Measurements from ENCODE around the gene SMAD9. TPM values are rescaled to one million over a fixed set of nuclear protein-coding genes. Genes with fewer than 3 reads are reported as not detected.

Gene SMAD9
- total RNA-seq, 1 donor: 4.3 TPM

DNA sequence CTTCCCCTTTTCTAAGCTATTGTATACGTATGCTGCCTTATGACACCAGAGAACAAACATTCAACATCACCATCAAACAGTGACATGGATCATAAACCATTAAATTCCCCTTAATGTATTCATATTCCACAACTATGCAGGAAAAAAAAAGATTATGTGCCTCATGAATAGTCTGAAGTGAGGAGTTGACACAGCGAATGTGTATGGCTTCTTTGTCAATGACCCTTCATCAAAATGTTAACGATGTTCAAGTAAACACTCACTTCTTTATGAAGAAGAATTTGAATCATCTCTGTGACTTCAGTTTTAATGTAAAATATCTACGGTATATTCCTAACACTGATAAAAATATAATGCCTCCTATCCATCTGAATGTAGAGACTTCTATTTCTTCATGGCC lies 44.6 kb downstream of the SMAD9 start:
- H3K4me3 ChIP-seq (ENCODE audit: low read depth, low read length): no peak overlapping the region
- DNase-seq (ENCODE audit: low read depth): no peak
- TF ChIP-seq, protein P1, sequence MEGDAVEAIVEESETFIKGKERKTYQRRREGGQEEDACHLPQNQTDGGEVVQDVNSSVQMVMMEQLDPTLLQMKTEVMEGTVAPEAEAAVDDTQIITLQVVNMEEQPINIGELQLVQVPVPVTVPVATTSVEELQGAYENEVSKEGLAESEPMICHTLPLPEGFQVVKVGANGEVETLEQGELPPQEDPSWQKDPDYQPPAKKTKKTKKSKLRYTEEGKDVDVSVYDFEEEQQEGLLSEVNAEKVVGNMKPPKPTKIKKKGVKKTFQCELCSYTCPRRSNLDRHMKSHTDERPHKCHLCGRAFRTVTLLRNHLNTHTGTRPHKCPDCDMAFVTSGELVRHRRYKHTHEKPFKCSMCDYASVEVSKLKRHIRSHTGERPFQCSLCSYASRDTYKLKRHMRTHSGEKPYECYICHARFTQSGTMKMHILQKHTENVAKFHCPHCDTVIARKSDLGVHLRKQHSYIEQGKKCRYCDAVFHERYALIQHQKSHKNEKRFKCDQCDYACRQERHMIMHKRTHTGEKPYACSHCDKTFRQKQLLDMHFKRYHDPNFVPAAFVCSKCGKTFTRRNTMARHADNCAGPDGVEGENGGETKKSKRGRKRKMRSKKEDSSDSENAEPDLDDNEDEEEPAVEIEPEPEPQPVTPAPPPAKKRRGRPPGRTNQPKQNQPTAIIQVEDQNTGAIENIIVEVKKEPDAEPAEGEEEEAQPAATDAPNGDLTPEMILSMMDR (IDR thresholded peaks at IDR 0.05; ENCODE audit: insufficient read depth, low read depth, low read length): no peak

DNA sequence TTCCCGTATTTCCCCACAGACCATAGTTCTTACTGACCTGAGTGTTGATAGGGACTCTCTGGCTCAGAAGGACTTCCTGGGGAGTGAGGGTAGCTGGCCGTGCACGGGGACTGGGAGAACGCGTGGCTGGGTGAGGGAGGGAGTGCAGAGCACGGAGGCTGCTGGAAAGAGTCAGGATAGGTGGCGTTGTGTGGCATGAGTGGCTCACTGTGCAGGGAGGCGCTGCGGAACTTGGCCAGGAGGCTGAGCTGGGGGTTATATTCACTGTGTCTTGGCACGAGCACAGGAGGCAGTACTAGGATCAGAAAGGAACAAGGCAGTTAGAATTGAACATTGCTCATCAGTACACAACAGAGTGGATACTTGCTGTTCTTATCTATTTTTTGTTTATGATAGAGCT lies 47.4 kb downstream of the SMAD9 start:
- TF ChIP-seq, protein P1 (IDR thresholded peaks at IDR 0.05; ENCODE audit: insufficient read depth, low read depth, low read length): no peak
- DNase-seq (ENCODE audit: low read depth): no peak
- no peak overlapping the region for H3K4me3 ChIP-seq (ENCODE audit: low read depth, low read length)

DNA sequence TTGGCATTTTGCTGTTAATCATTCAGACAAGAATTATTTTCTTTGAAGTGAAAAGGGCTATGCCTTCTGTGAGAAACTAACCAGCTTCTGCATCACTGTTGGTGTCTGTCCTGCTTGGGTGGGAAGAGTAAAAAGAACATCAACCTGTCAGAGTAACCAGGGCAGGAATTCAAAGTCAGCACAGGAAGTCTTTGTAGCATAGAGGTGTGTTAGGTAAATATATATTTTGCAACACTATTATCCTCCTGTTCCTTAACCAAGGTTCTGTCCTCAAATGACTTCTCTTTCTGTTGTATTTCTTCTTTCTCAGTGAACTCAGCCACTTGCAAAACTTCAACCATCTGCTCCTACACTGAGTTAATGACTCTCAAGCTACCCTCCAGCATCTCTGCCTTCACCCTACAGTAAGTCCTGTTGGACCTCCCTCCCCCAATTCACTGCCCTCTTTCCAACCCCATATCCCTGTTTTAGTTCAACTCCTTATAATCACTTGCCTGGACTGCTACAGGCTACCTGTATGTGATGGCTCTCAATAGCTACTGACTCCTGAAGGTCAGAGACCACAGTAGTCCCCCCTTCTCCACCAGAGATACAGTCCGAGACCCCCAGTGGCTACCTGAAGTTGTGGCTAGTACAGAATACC lies 49.9 kb downstream of the SMAD9 start:
- no peak for DNase-seq (ENCODE audit: low read depth)
- TF ChIP-seq, protein P1 (IDR thresholded peaks at IDR 0.05; ENCODE audit: insufficient read depth, low read depth, low read length): no peak
- H3K4me3 ChIP-seq (ENCODE audit: low read depth, low read length): no peak overlapping the region

DNA sequence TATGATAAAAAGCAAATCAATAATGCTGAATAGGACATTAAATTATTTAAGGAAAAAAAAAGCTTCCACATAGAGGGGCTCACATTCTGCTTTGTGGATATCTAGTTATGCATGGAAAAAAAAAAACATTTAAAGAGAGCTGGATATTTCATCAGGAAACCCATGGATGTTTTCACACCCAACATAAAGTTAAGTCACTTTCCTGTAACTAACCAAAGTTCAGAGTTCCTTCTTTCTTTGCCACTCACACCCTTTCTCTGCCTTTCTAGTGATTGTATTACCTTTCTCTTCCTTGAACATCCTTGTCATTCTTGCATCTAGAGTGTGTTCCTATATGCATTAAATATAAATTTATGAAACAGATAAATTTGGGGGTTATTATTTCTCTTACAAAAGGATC lies 53.8 kb downstream of the SMAD9 start:
- DNase-seq (ENCODE audit: low read depth): no peak
- no peak overlapping the region for H3K4me3 ChIP-seq (ENCODE audit: low read depth, low read length)
- TF ChIP-seq, protein P1 (IDR thresholded peaks at IDR 0.05; ENCODE audit: insufficient read depth, low read depth, low read length): no peak

DNA sequence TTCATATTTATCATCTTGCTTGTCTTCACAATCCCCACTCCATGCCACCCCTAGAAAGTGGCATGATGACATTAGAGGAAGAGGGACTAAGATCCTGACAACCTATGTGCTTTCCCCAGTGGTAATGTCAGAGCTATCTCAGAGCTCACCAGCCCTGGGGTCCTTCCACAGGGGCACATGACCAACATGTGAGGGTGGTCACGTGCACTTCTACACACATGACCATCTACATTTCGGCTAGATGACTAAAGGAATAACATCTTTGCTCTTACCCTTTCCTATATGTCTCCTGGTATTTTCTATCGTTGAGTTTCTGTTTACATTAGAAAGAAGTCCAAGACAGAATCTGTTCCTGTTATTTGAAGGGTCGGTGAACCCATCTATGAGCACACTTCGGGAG lies 54.8 kb downstream of the SMAD9 start:
- TF ChIP-seq, protein P1 (IDR thresholded peaks at IDR 0.05; ENCODE audit: insufficient read depth, low read depth, low read length): no peak
- DNase-seq (ENCODE audit: low read depth): no peak
- H3K4me3 ChIP-seq (ENCODE audit: low read depth, low read length): no peak overlapping the region

DNA sequence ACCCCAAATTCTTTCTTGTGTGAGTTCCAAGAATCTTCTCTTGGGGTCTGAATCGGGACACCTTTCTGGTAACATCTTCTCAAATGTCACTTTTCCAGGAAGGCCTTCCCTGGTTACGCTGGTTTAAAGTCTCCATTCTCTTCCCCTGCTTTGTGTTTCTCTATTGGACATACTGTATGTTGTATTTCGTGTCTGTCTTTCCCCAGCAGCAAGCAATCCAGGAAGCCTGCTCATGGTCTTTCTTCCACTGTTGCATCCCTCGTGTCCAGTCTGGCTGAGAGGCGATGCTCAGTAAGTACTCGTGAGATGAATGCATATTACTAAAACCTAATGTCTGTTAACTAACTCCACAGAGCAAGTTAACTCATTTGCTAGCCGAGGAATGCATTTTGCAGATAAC lies 57.3 kb downstream of the SMAD9 start:
- DNase-seq (ENCODE audit: low read depth): no peak
- no peak overlapping the region for H3K4me3 ChIP-seq (ENCODE audit: low read depth, low read length)
- TF ChIP-seq, protein P1 (IDR thresholded peaks at IDR 0.05; ENCODE audit: insufficient read depth, low read depth, low read length): no peak
